Right lobe of liver (tissue), 6 donors: ENCODE measurements around the gene LAPTM5. TPM values are rescaled to one million over a fixed set of nuclear protein-coding genes. Genes with fewer than 3 reads are reported as not detected.

Source experiments
- ATAC-seq, 4 donors: fragments of 200-7000 bp; cut with Tn5 transposase; one replicate each; pipeline ENCODE4 v1.9.1; 2020; ENCODE audit warnings: mild to moderate bottlenecking in 4 of 4, moderate library complexity in 4 of 4
- DNase-seq, 3 donors: peaks; one replicate each; pipeline ENCODE4 v3.0.0-alpha.2; 2020
- H3K27ac ChIP-seq, 3 donors: fragments of 200-600 bp; one replicate each; pipeline ENCODE4 v1.8.0; 2022
- H3K27me3 ChIP-seq, 2 donors: fragments of 200-600 bp; one replicate each; pipeline ENCODE4 v1.8.0; 2022
- H3K36me3 ChIP-seq, 4 donors: fragments of 200-600 bp; sonication (generic) in 1 of 4; one replicate each; pipeline versions ENCODE4 v1.5.1 to v1.8.0; 2017 to 2022; ENCODE audit warnings: control low read depth in 1 of 4
- H3K4me1 ChIP-seq, 4 donors: fragments of 200-600 bp; sonication (generic) in 1 of 4; one replicate each; pipeline versions ENCODE4 v1.5.1 to v1.8.0; 2017 to 2022; ENCODE audit warnings: control low read depth in 1 of 4
- H3K4me3 ChIP-seq, 3 donors: fragments of 200-600 bp; one replicate each; pipeline ENCODE4 v1.8.0; 2022
- H3K9me3 ChIP-seq, 4 donors: fragments of 200-600 bp; sonication (generic) in 1 of 4; one replicate each; pipeline versions ENCODE4 v1.5.1 to v1.8.0; 2017 to 2022; ENCODE audit warnings: control low read depth in 1 of 4
- POLR2A ChIP-seq: fragments of 450-650 bp; IDR thresholded peaks from one replicate; pipeline ENCODE4 v1.6.1; 2017; ENCODE audit warnings: antibody characterized with exemption, mild to moderate bottlenecking
- WGBS: methylation state at CpG from one replicate; pipeline ENCODE4 v1.1.6; 2018; ENCODE audit warnings: low coverage, low lambda C conversion rate; ENCODE audit not compliant: insufficient coverage; ENCODE audit errors: missing lambda C conversion rate; 5-methylcytosine and 5-hydroxymethylcytosine counted together
- intact Hi-C, 2 donors: fragments of 100-400 bp; cut with DNase I; formaldehyde crosslinking; loops; one replicate each; pipeline versions ENCODE4 v1.11.2 to v1.14.1; 2022
- total RNA-seq, 6 experiments: library from RNA; depleted of rRNA in 2 of 6; stranded (reverse); fragments of >200 nt in 2 of 6; fragmentation: NEBNext Ultra II Directional in 3 of 6; extraction: Animal tissue kit (Norgen Biotek cat#: 25700) in 3 of 6; gene quantifications; one replicate each; pipeline versions ENCODE4 v1.1.0 to v1.2.4, GENCODE V29; 2016 to 2023
- TF ChIP-seq, protein P1 (sequence below), 4 donors: fragments of 200-600 bp in 3 of 4; fragments of 450-650 bp in 1 of 4; IDR thresholded peaks; one replicate each; pipeline versions ENCODE4 v1.5.1 to v1.8.0; 2016 to 2022; ENCODE audit warnings: antibody characterized with exemption in 4 of 4, mild to moderate bottlenecking in 2 of 4
- donor health status: DM: no; HTN: yes; CAD: no.
- donor health status: DM: no; HTN: no; CAD: no.
- donor health status: DM: no; HTN: no; CAD: no.
- donor health status: DM: no; HTN: yes; CAD: no.
- donor health status: DM: no; HTN: yes; CAD: no.

Gene LAPTM5
- total RNA-seq, 6 experiments from 2014 or later = 21.2 to 81.0 (median 29.8) TPM

GRCh38 chr1:30788580-30789387, 31.2 kb upstream of the LAPTM5 start:
- Histone ChIP-seq H3K9me3 (no peaks in the 10 kb centered on the region), H3K36me3 (no peaks in the 10 kb centered on the region), H3K4me1 (no peaks in the 10 kb centered on the region), H3K27me3 (no peaks in the 10 kb centered on the region), H3K27ac (no peak overlapping the region), H3K4me3 (no peak overlapping the region)
- no peak for TF ChIP-seq POLR2A
- TF ChIP-seq, protein P1, sequence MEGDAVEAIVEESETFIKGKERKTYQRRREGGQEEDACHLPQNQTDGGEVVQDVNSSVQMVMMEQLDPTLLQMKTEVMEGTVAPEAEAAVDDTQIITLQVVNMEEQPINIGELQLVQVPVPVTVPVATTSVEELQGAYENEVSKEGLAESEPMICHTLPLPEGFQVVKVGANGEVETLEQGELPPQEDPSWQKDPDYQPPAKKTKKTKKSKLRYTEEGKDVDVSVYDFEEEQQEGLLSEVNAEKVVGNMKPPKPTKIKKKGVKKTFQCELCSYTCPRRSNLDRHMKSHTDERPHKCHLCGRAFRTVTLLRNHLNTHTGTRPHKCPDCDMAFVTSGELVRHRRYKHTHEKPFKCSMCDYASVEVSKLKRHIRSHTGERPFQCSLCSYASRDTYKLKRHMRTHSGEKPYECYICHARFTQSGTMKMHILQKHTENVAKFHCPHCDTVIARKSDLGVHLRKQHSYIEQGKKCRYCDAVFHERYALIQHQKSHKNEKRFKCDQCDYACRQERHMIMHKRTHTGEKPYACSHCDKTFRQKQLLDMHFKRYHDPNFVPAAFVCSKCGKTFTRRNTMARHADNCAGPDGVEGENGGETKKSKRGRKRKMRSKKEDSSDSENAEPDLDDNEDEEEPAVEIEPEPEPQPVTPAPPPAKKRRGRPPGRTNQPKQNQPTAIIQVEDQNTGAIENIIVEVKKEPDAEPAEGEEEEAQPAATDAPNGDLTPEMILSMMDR (IDR thresholded peaks at IDR 0.05) = no peak
- 69% methylated on average over 5 of the region's 9 CpGs for WGBS
- ATAC-seq = no peak
- intact Hi-C loops = loop anchor here in 1 of 2 donors (5.0 kb wide), 1 partner anchor 124 kb away; no protein-coding TSS in a partner anchor
- peak in 1 of 3 donors; percentile 35 for DNase-seq

GRCh38 chr1:30787856-30788495, 30.4 kb upstream of the LAPTM5 start:
- H3K4me1 ChIP-seq = peaks cover 0 to 6% (median 2%) of the 10 kb centered on the region in 4 donors
- DNase-seq (peak in 1 of 3 donors; percentile 42), ATAC-seq (no peak)
- no peak overlapping the region for H3K27ac ChIP-seq
- no peaks in the 10 kb centered on the region for H3K27me3 ChIP-seq
- WGBS = 61% methylated on average over 15 of the region's 21 CpGs
- no peaks in the 10 kb centered on the region for H3K36me3 ChIP-seq
- TF ChIP-seq POLR2A = no peak
- TF ChIP-seq, protein P1 (IDR thresholded peaks at IDR 0.05) = no peak
- no peak overlapping the region for H3K4me3 ChIP-seq
- intact Hi-C loops = loop anchor here in 1 of 2 donors (5.0 kb wide), 1 partner anchor 124 kb away; no protein-coding TSS in a partner anchor
- H3K9me3 ChIP-seq = no peaks in the 10 kb centered on the region

- 80% methylated on average over 3 of the region's 5 CpGs for WGBS
These were observed 29.7 kb upstream of the LAPTM5 start for GRCh38 chr1:30787266-30787665.

GRCh38 chr1:30786264-30786991, 28.9 kb upstream of the LAPTM5 start:
- Histone ChIP-seq H3K27ac (no peak overlapping the region), H3K4me3 (no peak overlapping the region), H3K4me1 (peaks cover 0 to 12% (median 5%) of the 10 kb centered on the region in 4 donors), H3K9me3 (no peaks in the 10 kb centered on the region), H3K27me3 (no peaks in the 10 kb centered on the region), H3K36me3 (no peaks in the 10 kb centered on the region)
- ATAC-seq = no peak
- intact Hi-C loops = loop anchor here in 1 of 2 donors (5.0 kb wide), 1 partner anchor 126 kb away; no protein-coding TSS in a partner anchor
- TF ChIP-seq POLR2A = no peak
- TF ChIP-seq, protein P1 (IDR thresholded peaks at IDR 0.05) = no peak
- WGBS = 80% methylated on average over 4 of the region's 13 CpGs
- DNase-seq = peak in 1 of 3 donors; percentile 30

More at GRCh38 chr1:30787266-30787665, 29.7 kb upstream of the LAPTM5 start:
- no peak overlapping the region for H3K27ac ChIP-seq
- no peaks in the 10 kb centered on the region for H3K27me3 ChIP-seq
- peaks cover 0 to 12% (median 5%) of the 10 kb centered on the region in 4 donors for H3K4me1 ChIP-seq
- no peaks in the 10 kb centered on the region for H3K9me3 ChIP-seq
- intact Hi-C loops = loop anchor here in 1 of 2 donors (5.0 kb wide), 1 partner anchor 125 kb away; no protein-coding TSS in a partner anchor
- no peak for TF ChIP-seq POLR2A
- TF ChIP-seq, protein P1 (IDR thresholded peaks at IDR 0.05) = no peak
- ATAC-seq (no peak), DNase-seq (peak in 1 of 3 donors; percentile 11)
- no peak overlapping the region for H3K4me3 ChIP-seq
- no peaks in the 10 kb centered on the region for H3K36me3 ChIP-seq
